Fibroblast of pulmonary artery (primary cell): ENCODE measurements around the gene KLRF1.
"Not testable (repeated sequence)": the region's sequence is repeated elsewhere in the genome, so short reads cannot be mapped to it uniquely, and the experiment has no call there.

Source experiments
- DNase-seq: peaks from one replicate; pipeline ENCODE4 v3.0.0-alpha.2; 2010; ENCODE audit warnings: low read depth
- H3K4me3 ChIP-seq: replicated peaks from 2 replicates; pipeline ENCODE4 v1.5.1; 2011; ENCODE audit warnings: low read depth, mild to moderate bottlenecking, control low read depth, low read length, moderate library complexity
- TF ChIP-seq, protein P1 (sequence below): IDR thresholded peaks from 2 replicates; pipeline ENCODE4 v1.5.1; 2011; ENCODE audit warnings: mild to moderate bottlenecking, control low read depth, low read length, inconsistent platforms; ENCODE audit errors: missing control alignments

The KLRF1 gene

DNA sequence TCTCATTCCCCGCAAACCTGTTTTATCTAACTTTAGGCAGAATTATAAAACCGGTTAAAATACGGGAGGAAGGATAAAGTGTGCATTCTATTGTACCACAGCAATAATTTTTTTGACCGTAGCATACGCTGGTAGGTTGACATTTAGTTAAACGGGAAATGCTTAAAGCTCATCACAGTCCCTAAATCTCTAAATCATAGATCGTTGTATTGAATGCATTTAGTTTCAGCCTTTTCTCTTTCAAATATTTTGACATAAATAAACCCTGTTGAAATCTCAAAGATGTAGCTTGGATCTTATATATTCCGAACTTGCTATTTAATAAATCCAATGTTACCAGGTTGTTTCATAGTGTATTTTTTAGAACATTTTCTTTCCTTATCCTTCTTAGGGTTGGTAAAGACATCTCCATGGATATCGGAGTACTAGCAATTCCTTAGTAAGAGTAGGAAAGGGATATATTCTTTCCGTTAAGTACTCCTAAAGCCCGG lies 41.1 kb downstream of the KLRF1 start:
- TF ChIP-seq, protein P1, sequence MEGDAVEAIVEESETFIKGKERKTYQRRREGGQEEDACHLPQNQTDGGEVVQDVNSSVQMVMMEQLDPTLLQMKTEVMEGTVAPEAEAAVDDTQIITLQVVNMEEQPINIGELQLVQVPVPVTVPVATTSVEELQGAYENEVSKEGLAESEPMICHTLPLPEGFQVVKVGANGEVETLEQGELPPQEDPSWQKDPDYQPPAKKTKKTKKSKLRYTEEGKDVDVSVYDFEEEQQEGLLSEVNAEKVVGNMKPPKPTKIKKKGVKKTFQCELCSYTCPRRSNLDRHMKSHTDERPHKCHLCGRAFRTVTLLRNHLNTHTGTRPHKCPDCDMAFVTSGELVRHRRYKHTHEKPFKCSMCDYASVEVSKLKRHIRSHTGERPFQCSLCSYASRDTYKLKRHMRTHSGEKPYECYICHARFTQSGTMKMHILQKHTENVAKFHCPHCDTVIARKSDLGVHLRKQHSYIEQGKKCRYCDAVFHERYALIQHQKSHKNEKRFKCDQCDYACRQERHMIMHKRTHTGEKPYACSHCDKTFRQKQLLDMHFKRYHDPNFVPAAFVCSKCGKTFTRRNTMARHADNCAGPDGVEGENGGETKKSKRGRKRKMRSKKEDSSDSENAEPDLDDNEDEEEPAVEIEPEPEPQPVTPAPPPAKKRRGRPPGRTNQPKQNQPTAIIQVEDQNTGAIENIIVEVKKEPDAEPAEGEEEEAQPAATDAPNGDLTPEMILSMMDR, result no peak
- DNase-seq, result no peak
- H3K4me3 ChIP-seq, result peak overlapping the region; percentile 54

DNA sequence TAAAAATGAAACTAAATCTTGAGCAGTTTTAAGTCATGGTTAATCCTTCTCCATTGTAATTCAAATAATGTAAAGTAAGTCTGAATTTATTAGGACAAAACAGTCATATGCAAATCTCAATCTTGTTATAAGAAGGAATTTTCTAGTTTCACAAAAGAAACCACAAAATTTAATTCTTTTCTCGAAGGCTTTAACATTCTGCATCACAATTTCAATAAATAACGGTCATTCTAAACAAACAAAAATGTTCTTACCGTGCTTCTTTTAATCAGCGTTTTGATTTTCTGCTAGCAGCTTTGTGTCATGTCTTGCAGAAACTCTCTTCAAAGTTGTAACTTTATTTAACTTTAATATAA lies 41.6 kb downstream of the KLRF1 start:
- TF ChIP-seq, protein P1, result no peak
- H3K4me3 ChIP-seq, result peak overlapping the region; percentile 54
- peak; percentile 10 for DNase-seq

DNA sequence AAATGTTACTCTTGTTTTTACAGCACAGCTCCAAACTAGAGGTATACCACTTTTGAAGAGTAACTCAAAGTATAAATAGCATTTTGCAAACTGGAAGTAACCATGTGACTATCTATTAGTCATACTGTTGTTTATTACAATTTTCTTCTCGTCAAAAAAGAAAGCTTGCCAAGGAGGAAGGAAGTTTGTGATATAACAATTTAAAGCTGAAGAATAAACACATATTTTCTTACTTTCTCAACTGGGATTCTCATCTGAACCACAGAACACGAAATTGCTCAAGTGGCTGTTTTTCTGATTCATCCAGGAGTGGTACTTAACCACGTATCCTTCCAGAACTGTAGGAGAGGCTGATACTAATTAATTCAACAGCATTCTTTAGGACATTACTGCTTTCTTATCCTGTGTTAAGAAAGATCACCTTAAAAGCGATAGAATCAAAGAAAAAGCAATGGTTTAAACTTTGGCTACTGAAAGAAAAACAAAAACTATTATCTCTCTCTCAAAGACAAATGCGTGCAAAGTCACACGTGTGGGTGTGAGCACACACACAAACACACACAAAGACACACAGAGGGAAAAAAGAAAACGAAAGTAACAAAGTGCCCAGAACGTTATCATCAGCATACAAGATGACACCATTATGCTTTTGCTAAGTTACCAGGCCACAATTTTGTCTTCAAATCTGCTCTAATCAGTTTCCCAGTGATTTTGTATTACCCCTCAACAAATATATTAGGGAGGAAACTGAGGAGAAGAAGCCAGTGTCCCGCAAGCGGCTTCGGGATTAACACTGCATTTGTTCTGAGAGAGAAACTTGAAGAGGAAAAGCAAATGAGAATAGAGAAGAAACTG lies 42.3 kb downstream of the KLRF1 start, which contains the start of gene CLEC2B:
TSS of gene CLEC2B (minus strand) at position 48 of the 855 bp plus-strand sequence.
- peak; percentile 93 for DNase-seq
- TF ChIP-seq, protein P1, result no peak
- H3K4me3 ChIP-seq, result peak within 1 kb of the TSS; percentile 54

DNA sequence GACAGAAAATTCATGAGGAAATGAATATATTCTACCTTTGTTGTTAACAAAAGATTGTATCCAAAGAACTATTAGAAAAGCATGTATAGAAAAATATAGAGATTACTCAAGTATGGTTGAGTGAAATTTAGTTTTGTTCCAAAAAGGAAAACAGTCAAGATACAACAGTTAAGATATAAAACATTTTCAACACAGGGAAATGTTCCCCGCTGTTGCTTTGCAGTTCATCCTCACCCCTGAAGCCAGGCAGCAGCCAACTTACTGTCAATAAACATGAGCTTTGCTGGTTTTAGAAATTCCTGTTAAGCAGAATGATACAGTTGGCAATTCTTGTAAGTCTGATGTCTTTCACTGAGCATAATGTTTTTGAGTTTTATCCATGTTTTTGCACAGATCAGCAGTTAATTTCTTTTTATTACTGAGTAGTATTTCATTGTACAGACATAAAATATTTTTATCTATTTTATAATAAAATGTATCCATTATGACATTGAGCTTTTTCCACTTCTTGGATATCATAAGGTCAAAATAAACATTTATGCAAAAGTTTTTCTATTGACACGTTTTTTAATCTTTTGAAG lies 43.1 kb downstream of the KLRF1 start:
- H3K4me3 ChIP-seq, result peak overlapping the region; percentile 54
- peak; percentile 20 for DNase-seq
- TF ChIP-seq, protein P1, result no peak

DNA sequence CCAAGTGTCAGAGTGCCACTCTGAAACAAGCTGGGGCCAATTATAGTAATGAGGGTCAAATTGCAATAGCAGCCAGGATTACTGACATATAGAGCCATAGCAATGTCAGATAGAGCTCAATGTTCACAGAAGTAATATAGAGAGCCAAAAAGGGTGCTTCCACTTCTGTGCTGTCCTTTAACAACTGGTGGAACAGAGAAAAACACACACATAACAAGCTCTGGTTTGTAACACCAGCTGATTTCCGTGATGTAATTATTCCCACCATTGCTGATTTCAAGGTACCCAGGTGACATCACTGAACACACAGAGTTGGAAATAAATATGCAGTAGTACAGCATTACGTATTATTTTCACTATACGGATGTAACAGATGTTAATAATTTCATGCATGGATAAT lies 44.9 kb downstream of the KLRF1 start:
- DNase-seq, result no peak
- H3K4me3 ChIP-seq, result no peak overlapping the region
- TF ChIP-seq, protein P1, result no peak

DNA sequence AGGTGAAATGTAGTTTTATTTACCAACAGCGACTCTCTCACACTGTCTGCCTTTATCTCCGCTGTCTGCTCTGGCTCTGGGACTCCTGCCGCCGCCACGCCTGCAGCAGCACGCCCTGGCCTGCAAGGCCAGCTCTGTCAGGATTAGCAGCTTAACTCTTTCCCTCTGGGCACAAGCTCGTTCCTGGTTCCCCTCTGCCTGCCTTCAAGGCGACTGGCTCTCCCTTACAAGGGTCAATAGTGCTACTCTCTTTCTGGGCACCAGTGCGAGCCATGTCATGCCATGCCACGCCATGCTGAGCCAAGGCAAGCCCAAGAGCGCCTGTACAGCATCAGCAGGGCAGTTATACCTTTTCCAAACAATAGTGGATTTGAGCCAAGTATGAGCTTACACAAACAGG lies 45.5 kb downstream of the KLRF1 start:
- TF ChIP-seq, protein P1, result no peak
- no peak for DNase-seq
- no peak overlapping the region for H3K4me3 ChIP-seq

DNA sequence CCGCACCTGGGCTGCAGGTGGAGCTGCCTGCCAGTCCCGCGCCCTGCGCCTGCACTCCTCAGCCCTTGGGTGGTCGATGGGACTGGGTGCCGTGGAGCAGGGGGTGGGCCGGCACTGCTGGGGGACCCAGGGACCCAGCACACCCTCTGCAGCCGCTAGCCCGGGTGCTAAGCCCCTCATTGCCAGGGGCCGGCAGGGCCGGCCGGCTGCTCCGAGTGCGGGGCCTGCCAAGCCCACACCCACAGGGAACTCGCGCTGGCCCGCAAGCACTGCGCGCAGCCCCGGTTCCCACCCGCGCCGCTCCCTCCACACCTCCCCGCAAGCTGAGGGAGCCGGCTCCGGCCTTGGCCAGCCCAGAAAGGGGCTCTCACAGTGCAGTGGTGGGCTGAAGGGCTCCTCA lies 48.8 kb downstream of the KLRF1 start:
- DNase-seq, H3K4me3 ChIP-seq: not testable (repeated sequence)
